Neuronal stem cell (in vitro differentiated cells): ENCODE data around the gene TMEM37.
A peak's percentile ranks its signal among the peaks of the same experiment; 100 is the strongest.

Experiments
- DNase-seq: peaks from one replicate; pipeline ENCODE4 v3.0.0-alpha.2; 2013; ENCODE audit warnings: low spot score
- H2AFZ ChIP-seq: one replicate; pipeline ENCODE4 v1.6.1; 2013; ENCODE audit warnings: mild to moderate bottlenecking, low read length, inconsistent platforms
- H2AK5ac ChIP-seq: 2 replicates; pipeline ENCODE4 v1.6.1; 2013; ENCODE audit warnings: low read depth, mild to moderate bottlenecking, inconsistent platforms, low read length, moderate library complexity, mixed read lengths
- H2BK120ac ChIP-seq: 2 replicates; pipeline ENCODE4 v1.6.1; 2013; ENCODE audit warnings: low read depth, mild to moderate bottlenecking, inconsistent platforms, low read length, moderate library complexity, mixed read lengths
- H2BK12ac ChIP-seq: one replicate; pipeline ENCODE4 v1.6.1; 2013; ENCODE audit warnings: low read length, inconsistent platforms
- H2BK15ac ChIP-seq: 2 replicates; pipeline ENCODE4 v1.6.1; 2013; ENCODE audit warnings: mild to moderate bottlenecking, low read length, inconsistent platforms, mixed read lengths
- H2BK5ac ChIP-seq: one replicate; pipeline ENCODE4 v1.6.1; 2013; ENCODE audit warnings: inconsistent platforms, mild to moderate bottlenecking, low read length, moderate library complexity
- H3K14ac ChIP-seq: one replicate; pipeline ENCODE4 v1.6.1; 2013; ENCODE audit warnings: low read length, inconsistent platforms
- H3K18ac ChIP-seq: 2 replicates; pipeline ENCODE4 v1.6.1; 2013; ENCODE audit warnings: low read length, inconsistent platforms
- H3K23ac ChIP-seq: 2 replicates; pipeline ENCODE4 v1.6.1; 2013; ENCODE audit warnings: low read depth, mild to moderate bottlenecking, mixed read lengths, low read length, inconsistent platforms; ENCODE audit not compliant: poor library complexity
- H3K27ac ChIP-seq: replicated peaks from 3 replicates; pipeline ENCODE4 v1.5.1; 2013; ENCODE audit warnings: low read length, inconsistent platforms
- H3K27me3 ChIP-seq, 3 experiments: 2 replicates each; pipeline ENCODE4 v1.6.1; 2013; ENCODE audit warnings: low read length in 3 of 3, mild to moderate bottlenecking in 2 of 3, inconsistent platforms in 1 of 3, low read depth in 1 of 3, mixed read lengths in 1 of 3, moderate library complexity in 1 of 3; ENCODE audit not compliant: control insufficient read depth in 3 of 3, insufficient read depth in 3 of 3
- H3K36me3 ChIP-seq, 2 donors: replicated peaks in 1 of 2; 2 replicates each; pipeline ENCODE4 v1.6.1; 2013; ENCODE audit warnings: low read length in 2 of 2; ENCODE audit not compliant: control insufficient read depth in 2 of 2, insufficient read depth in 2 of 2
- H3K4ac ChIP-seq: 2 replicates; pipeline ENCODE4 v1.6.1; 2013; ENCODE audit warnings: inconsistent platforms, mild to moderate bottlenecking, low read length, moderate library complexity
- H3K4me1 ChIP-seq, 2 donors: 1 replicate in 1 of 2; 2 replicates in 1 of 2; pipeline ENCODE4 v1.6.1; 2013; ENCODE audit warnings: low read length in 2 of 2, low read depth in 1 of 2; ENCODE audit not compliant: control insufficient read depth in 2 of 2, insufficient read depth in 1 of 2
- H3K4me2 ChIP-seq: one replicate; pipeline ENCODE4 v1.6.1; 2013; ENCODE audit warnings: mild to moderate bottlenecking, low read length, inconsistent platforms; ENCODE audit not compliant: insufficient read depth, poor library complexity, severe bottlenecking
- H3K4me3 ChIP-seq, 2 donors: 2 replicates each; pipeline ENCODE4 v1.5.1; 2013; ENCODE audit warnings: low read length in 2 of 2, mild to moderate bottlenecking in 2 of 2, inconsistent platforms in 1 of 2, moderate library complexity in 1 of 2
- H3K79me1 ChIP-seq: one replicate; pipeline ENCODE4 v1.6.1; 2013; ENCODE audit warnings: low read depth, mild to moderate bottlenecking, inconsistent platforms, low read length, moderate library complexity
- H3K9ac ChIP-seq: one replicate; pipeline ENCODE4 v1.6.1; 2013; ENCODE audit warnings: mild to moderate bottlenecking, low read depth, low read length, inconsistent platforms; ENCODE audit not compliant: poor library complexity
- H3K9me3 ChIP-seq, 2 donors: replicated peaks in 1 of 2; 2 replicates each; pipeline versions ENCODE3 to v1.6.1; 2013; ENCODE audit warnings: low read length in 2 of 2, mild to moderate bottlenecking in 2 of 2, inconsistent platforms in 1 of 2, low read depth in 1 of 2, mixed read lengths in 1 of 2, moderate library complexity in 1 of 2; ENCODE audit not compliant: control insufficient read depth in 2 of 2, insufficient read depth in 1 of 2
- H4K8ac ChIP-seq: one replicate; pipeline ENCODE4 v1.6.1; 2013; ENCODE audit warnings: low read depth, mild to moderate bottlenecking, inconsistent platforms, low read length, moderate library complexity
- H4K91ac ChIP-seq: one replicate; pipeline ENCODE4 v1.6.1; 2013; ENCODE audit warnings: low read length, low read depth, mild to moderate bottlenecking, inconsistent platforms; ENCODE audit not compliant: poor library complexity
- WGBS, 2 donors: extraction: QIAGEN DNeasy Blood & Tissue Kit; methylation state at CpG; one replicate each; pipeline ENCODE4 v1.1.7; 2013; ENCODE audit warnings: missing lambda C conversion rate in 2 of 2, mixed read lengths in 1 of 2; ENCODE audit not compliant: insufficient read length in 2 of 2, insufficient replicate concordance in 1 of 2; ENCODE audit errors: extremely low coverage in 2 of 2; 5-methylcytosine and 5-hydroxymethylcytosine counted together

The TMEM37 gene

GRCh38 chr2:119446037-119446436, 14.4 kb downstream of the TMEM37 start:
- no peak overlapping the region for H2BK12ac ChIP-seq
- peaks cover 0 to 11% (median 0%) of the 10 kb centered on the region in 3 experiments for H3K27me3 ChIP-seq
- no CpG with 5 or more reads among the region's 9 CpGs for WGBS, 2 donors
- no peak overlapping the region for H3K9ac ChIP-seq
- no peaks in the 10 kb centered on the region for H3K79me1 ChIP-seq
- no peaks in the 10 kb centered on the region for H3K36me3 ChIP-seq
- DNase-seq, result no peak
- no peak overlapping the region for H4K91ac ChIP-seq
- H2BK120ac ChIP-seq, result no peak overlapping the region
- H3K4me3 ChIP-seq, result no peak overlapping the region
- no peak overlapping the region for H3K4ac ChIP-seq
- no peak overlapping the region for H2AK5ac ChIP-seq
- no peak overlapping the region for H2BK15ac ChIP-seq
- peaks cover 0 to 8% of the 10 kb centered on the region in 2 donors for H3K4me1 ChIP-seq
- H3K18ac ChIP-seq, result no peak overlapping the region
- H3K4me2 ChIP-seq, result no peak overlapping the region
- H3K14ac ChIP-seq, result no peak overlapping the region
- H4K8ac ChIP-seq, result no peak overlapping the region
- no peak overlapping the region for H2BK5ac ChIP-seq
- H2AFZ ChIP-seq, result no peak overlapping the region
- H3K23ac ChIP-seq, result no peak overlapping the region
- no peak overlapping the region for H3K27ac ChIP-seq
- H3K9me3 ChIP-seq, result no peaks in the 10 kb centered on the region

GRCh38 chr2:119448427-119449141, 16.9 kb downstream of the TMEM37 start:
- Histone ChIP-seq H3K79me1 (no peaks in the 10 kb centered on the region), H3K4me3 (no peak overlapping the region), H4K8ac (no peak overlapping the region), H2AFZ (no peak overlapping the region), H3K23ac (no peak overlapping the region), H2BK12ac (no peak overlapping the region), H2BK5ac (no peak overlapping the region), H2BK15ac (no peak overlapping the region), H3K4ac (no peak overlapping the region), H3K36me3 (no peaks in the 10 kb centered on the region), H3K27ac (no peak overlapping the region), H3K27me3 (peaks cover 0 to 15% (median 0%) of the 10 kb centered on the region in 3 experiments), H2BK120ac (no peak overlapping the region), H3K14ac (no peak overlapping the region), H3K18ac (no peak overlapping the region), H2AK5ac (no peak overlapping the region), H3K4me2 (no peak overlapping the region), H3K9me3 (no peaks in the 10 kb centered on the region), H3K9ac (no peak overlapping the region), H3K4me1 (peaks cover 0 to 8% of the 10 kb centered on the region in 2 donors), H4K91ac (no peak overlapping the region)
- DNase-seq, result no peak
- WGBS, 2 donors, result no CpG with 5 or more reads among the region's 9 CpGs

GRCh38 chr2:119449521-119449920, 17.9 kb downstream of the TMEM37 start:
- H2AK5ac ChIP-seq, result no peak overlapping the region
- H3K4me1 ChIP-seq, result peaks cover 0 to 8% of the 10 kb centered on the region in 2 donors
- no peak overlapping the region for H3K4me3 ChIP-seq
- H4K8ac ChIP-seq, result no peak overlapping the region
- H3K27me3 ChIP-seq, result peaks cover 0 to 15% (median 0%) of the 10 kb centered on the region in 3 experiments
- no peaks in the 10 kb centered on the region for H3K36me3 ChIP-seq
- H3K9me3 ChIP-seq, result no peaks in the 10 kb centered on the region
- H2BK12ac ChIP-seq, result no peak overlapping the region
- no peak overlapping the region for H3K18ac ChIP-seq
- H3K79me1 ChIP-seq, result no peaks in the 10 kb centered on the region
- H3K9ac ChIP-seq, result no peak overlapping the region
- no peak overlapping the region for H3K4me2 ChIP-seq
- no peak overlapping the region for H2BK15ac ChIP-seq
- DNase-seq, result no peak
- no CpG with 5 or more reads among the region's 3 CpGs for WGBS, 2 donors
- no peak overlapping the region for H3K27ac ChIP-seq
- no peak overlapping the region for H3K14ac ChIP-seq
- H2BK5ac ChIP-seq, result no peak overlapping the region
- H3K4ac ChIP-seq, result no peak overlapping the region
- no peak overlapping the region for H4K91ac ChIP-seq
- no peak overlapping the region for H2BK120ac ChIP-seq
- no peak overlapping the region for H2AFZ ChIP-seq
- no peak overlapping the region for H3K23ac ChIP-seq

- H3K4me1 ChIP-seq, result peaks cover 3 to 8% of the 10 kb centered on the region in 2 donors
- no peak overlapping the region for H2AFZ ChIP-seq
- peaks cover 0 to 13% (median 0%) of the 10 kb centered on the region in 3 experiments for H3K27me3 ChIP-seq
- H3K4me3 ChIP-seq, result no peak overlapping the region
- H3K18ac ChIP-seq, result peak overlapping the region; percentile 6
- H2BK120ac ChIP-seq, result no peak overlapping the region
- H3K9me3 ChIP-seq, result no peaks in the 10 kb centered on the region
- H3K4me2 ChIP-seq, result no peak overlapping the region
- no peaks in the 10 kb centered on the region for H3K36me3 ChIP-seq
- no peak overlapping the region for H2BK5ac ChIP-seq
- no peak overlapping the region for H4K8ac ChIP-seq
- no peaks in the 10 kb centered on the region for H3K79me1 ChIP-seq
- H2BK12ac ChIP-seq, result no peak overlapping the region
- no CpG with 5 or more reads among the region's 9 CpGs for WGBS, 2 donors
- H3K14ac ChIP-seq, result no peak overlapping the region
- H3K27ac ChIP-seq, result no peak overlapping the region
- DNase-seq, result no peak
- H2AK5ac ChIP-seq, result no peak overlapping the region
- no peak overlapping the region for H3K9ac ChIP-seq
- H2BK15ac ChIP-seq, result peak overlapping the region; percentile 74
- no peak overlapping the region for H3K23ac ChIP-seq
- peak overlapping the region; percentile 76 for H4K91ac ChIP-seq
- H3K4ac ChIP-seq, result no peak overlapping the region
These were observed 19.8 kb downstream of the TMEM37 start for GRCh38 chr2:119451336-119452050.
